ENCODE measurements around the gene LAMP5.

LAMP5 gene

GRCh38 chr20:9514461-9515213, at the start of gene LAMP5:
TSS of gene LAMP5 (plus strand) at chr20:9514590. CDS start at chr20:9514853, 263 bp downstream.
- DNase-seq (ENCODE audit: low read depth): no peak

- no peak for DNase-seq (ENCODE audit: low read depth)
Observed at GRCh38 chr20:9467995-9468394, 46.4 kb upstream of the LAMP5 start.

- DNase-seq (ENCODE audit: low read depth): no peak
Observed at GRCh38 chr20:9474835-9475415, 39.5 kb upstream of the LAMP5 start.

- DNase-seq (ENCODE audit: low read depth): no peak
Observed at GRCh38 chr20:9475456-9475855, 38.9 kb upstream of the LAMP5 start.

- no peak for DNase-seq (ENCODE audit: low read depth)
Observed at GRCh38 chr20:9476174-9476573, 38.2 kb upstream of the LAMP5 start.

- no peak for DNase-seq (ENCODE audit: low read depth)
Observed at GRCh38 chr20:9476637-9477036, 37.8 kb upstream of the LAMP5 start.

GRCh38 chr20:9478771-9479170, 35.6 kb upstream of the LAMP5 start:
- DNase-seq (ENCODE audit: low read depth): no peak

- DNase-seq (ENCODE audit: low read depth): no peak
Observed at GRCh38 chr20:9480066-9480465, 34.3 kb upstream of the LAMP5 start.

- no peak for DNase-seq (ENCODE audit: low read depth)
Observed at GRCh38 chr20:9482180-9482579, 32.2 kb upstream of the LAMP5 start.

- DNase-seq (ENCODE audit: low read depth): no peak
Observed at GRCh38 chr20:9483131-9483530, 31.3 kb upstream of the LAMP5 start.

GRCh38 chr20:9485614-9486340, 28.6 kb upstream of the LAMP5 start:
- no peak for DNase-seq (ENCODE audit: low read depth)

GRCh38 chr20:9487231-9487630, 27.2 kb upstream of the LAMP5 start:
- no peak for DNase-seq (ENCODE audit: low read depth)

- DNase-seq (ENCODE audit: low read depth): no peak
Observed at GRCh38 chr20:9488063-9488462, 26.3 kb upstream of the LAMP5 start.

GRCh38 chr20:9490161-9490560, 24.2 kb upstream of the LAMP5 start:
- DNase-seq (ENCODE audit: low read depth): no peak

GRCh38 chr20:9490631-9491030, 23.8 kb upstream of the LAMP5 start:
- no peak for DNase-seq (ENCODE audit: low read depth)

GRCh38 chr20:9491324-9491723, 23.1 kb upstream of the LAMP5 start:
- DNase-seq (ENCODE audit: low read depth): no peak

- DNase-seq (ENCODE audit: low read depth): no peak
Observed at GRCh38 chr20:9492067-9492466, 22.3 kb upstream of the LAMP5 start.

- DNase-seq (ENCODE audit: low read depth): no peak
Observed at GRCh38 chr20:9493803-9494202, 20.6 kb upstream of the LAMP5 start.

- no peak for DNase-seq (ENCODE audit: low read depth)
Observed at GRCh38 chr20:9495701-9496100, 18.7 kb upstream of the LAMP5 start.

- DNase-seq (ENCODE audit: low read depth): no peak
Observed at GRCh38 chr20:9496155-9496554, 18.2 kb upstream of the LAMP5 start.

GRCh38 chr20:9498322-9498721, 16.1 kb upstream of the LAMP5 start:
- DNase-seq (ENCODE audit: low read depth): no peak

GRCh38 chr20:9499126-9499899, 15.1 kb upstream of the LAMP5 start:
- no peak for DNase-seq (ENCODE audit: low read depth)
